ENCODE results near the gene CD80.
A peak's percentile ranks its signal among the peaks of the same experiment; 100 is the strongest.
"Not testable (repeated sequence)": the region's sequence is repeated elsewhere in the genome, so short reads cannot be mapped to it uniquely, and the experiment has no call there.

The CD80 gene

GRCh38 chr3:119559441-119559963 lies at the start of gene CD80:
Gene CD80, minus strand, starts transcription at chr3:119559614. Its CDS starts 1,886 bp downstream, at chr3:119557728.
- DNase-seq, result peak; percentile 57

- no peak for DNase-seq
These were observed 49.1 kb upstream of the CD80 start for GRCh38 chr3:119608405-119609000.

GRCh38 chr3:119604878-119605277 lies 45.5 kb upstream of the CD80 start:
- DNase-seq, result no peak

GRCh38 chr3:119602676-119603075 lies 43.3 kb upstream of the CD80 start:
- no peak for DNase-seq

GRCh38 chr3:119601154-119601553 lies 41.7 kb upstream of the CD80 start:
- no peak for DNase-seq

DNA sequence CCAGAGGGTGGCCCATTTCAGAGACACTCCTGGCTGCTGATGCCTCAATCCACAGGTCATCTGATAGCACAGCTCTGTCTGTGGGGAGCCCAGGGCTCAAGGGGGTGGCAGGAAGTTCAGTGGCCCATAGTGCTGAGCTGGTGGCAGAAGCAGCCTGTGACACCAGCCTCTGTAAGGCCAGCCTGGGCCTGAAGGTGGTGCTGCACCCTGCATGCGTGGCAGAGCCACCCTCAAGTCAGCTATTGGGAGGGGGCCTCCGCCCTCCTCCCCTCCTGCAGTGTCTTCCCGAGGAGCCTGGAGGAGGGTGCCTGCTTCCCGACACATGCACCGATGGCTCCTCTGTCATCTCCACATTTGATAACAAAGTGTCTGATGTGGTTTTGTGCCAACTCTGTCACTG lies 41.3 kb upstream of the CD80 start:
- peak; percentile 8 for DNase-seq

DNA sequence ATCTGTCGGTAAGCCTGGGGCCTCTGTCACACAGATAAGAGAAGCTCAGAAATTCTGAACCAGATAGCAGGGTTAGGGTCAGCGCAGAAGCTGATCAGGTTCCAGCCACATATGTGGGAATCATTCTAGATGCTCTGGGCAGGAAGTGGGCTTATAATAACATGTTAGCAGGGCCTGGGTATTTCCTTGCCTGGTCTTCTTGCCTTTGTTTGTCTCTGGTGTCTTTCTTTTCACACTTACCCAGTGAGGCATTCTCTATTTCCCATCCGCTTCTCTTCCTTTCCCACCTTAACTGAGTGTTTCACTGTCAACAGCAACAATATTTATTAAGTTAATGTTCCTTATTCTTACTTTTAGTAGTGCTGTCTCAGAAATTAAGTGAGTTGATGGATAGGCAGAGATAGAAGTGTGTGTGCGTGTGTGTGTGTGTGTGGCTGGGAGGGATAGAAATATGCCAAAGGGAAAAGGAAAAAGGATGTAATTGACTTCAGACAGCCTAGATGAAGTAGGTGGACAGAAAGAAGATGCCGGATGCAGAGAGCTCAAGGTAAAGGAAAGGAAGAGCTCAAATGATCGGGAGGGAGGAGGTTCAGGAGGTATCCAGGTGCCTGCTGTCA lies 40.3 kb upstream of the CD80 start:
- no peak for DNase-seq

- no peak for DNase-seq
These were observed 39.1 kb upstream of the CD80 start for GRCh38 chr3:119598410-119599098.

- no peak for DNase-seq
These were observed 38.3 kb upstream of the CD80 start, which contains the start of gene PLA1A for GRCh38 chr3:119597548-119598288. Gene PLA1A, plus strand, starts transcription at chr3:119597885. Its CDS starts 29 bp downstream, at chr3:119597914.

DNA sequence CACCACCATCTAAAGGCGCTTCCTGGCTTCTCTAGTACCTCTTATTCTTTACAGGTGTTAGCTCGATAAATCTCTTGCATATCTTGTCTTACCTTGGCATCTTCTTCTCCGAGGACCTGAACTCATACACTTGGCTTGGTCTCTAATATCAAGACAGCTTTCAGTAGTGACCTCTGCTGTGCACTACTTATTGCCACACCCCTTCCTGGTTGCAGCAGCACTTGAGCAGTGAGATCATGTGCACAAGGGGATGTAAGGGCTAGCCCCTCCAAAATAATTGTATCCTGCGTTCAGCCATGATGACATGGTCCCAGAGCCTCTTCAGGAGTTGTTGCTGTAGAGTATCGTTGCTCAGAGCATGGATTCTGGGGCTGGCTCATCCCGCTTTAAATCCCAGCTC lies 37.0 kb upstream of the CD80 start:
- DNase-seq, result no peak

- DNase-seq, result no peak
These were observed 36.4 kb upstream of the CD80 start for GRCh38 chr3:119595639-119596334.

- DNase-seq, result not testable (repeated sequence)
These were observed 35.5 kb upstream of the CD80 start for GRCh38 chr3:119594929-119595328.

GRCh38 chr3:119594066-119594465 lies 34.7 kb upstream of the CD80 start:
- no peak for DNase-seq

DNA sequence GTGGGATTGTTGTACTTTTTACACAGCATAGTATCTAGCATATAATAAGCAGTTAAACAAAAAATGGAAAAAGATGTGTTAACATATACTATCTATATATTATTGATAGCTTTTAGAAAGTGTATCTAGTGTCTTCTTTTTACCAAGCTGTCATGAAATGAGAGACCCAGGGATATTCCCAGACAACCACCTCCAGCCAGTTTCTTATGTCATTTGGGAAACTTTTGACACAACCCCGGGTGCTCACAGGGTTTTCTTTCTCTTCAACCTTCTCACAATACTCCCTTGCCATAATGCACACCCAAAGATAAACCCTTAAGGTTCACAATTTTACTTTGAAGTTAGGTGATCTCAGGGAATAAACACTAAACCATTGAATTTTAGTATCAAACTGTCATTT lies 33.4 kb upstream of the CD80 start:
- no peak for DNase-seq

DNA sequence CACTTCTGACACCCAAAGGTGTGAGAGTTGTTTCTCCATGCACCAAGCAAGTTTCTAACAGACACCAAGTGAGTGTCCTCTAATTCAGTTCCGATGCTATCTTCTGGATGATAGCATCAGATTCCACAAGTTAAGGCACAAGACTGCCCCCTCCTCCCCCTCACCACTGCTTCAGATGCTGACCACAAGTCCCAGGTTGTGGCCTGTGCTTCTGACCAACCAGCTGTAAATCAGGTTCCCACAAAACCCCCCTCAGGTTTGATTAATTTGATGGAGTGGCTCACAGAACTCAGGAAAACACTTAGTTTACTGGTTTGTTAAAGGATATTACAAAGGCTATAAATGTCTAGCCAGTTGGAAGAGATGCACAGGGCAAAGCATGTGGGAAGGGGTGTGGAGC lies 31.3 kb upstream of the CD80 start:
- DNase-seq, result no peak

DNA sequence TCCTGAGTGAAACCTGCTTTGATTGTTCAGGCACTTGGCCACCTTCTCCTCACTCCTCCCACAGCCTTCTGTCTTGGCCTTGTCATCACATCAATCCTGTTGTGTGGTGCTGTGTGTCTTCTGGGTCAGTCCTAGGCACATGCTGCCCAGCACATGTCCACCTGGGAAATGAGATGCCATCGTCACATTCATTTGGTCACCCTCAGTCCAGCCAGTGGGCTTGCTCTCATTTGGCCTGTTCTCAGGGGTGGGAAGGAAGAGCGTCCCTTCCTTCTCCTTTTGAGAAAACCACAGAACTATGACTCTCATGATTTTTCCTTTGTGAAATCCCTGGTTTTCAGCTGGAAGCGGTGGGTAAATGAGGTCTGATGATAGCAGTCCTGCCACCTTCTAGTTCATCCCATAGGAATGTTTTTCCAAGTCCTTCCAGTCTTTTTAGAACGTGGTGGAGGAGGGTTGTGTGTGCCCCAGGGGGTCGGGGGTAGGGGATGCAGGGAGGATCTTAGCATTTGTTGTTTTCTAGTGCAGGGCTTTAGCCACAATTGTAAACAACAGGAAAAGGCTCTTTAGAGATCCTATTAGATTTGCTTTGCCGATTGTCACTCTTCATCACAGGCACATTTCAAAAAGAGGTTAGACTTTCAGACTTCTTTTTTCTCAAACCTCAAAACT lies 29.8 kb upstream of the CD80 start:
- DNase-seq, result no peak

DNA sequence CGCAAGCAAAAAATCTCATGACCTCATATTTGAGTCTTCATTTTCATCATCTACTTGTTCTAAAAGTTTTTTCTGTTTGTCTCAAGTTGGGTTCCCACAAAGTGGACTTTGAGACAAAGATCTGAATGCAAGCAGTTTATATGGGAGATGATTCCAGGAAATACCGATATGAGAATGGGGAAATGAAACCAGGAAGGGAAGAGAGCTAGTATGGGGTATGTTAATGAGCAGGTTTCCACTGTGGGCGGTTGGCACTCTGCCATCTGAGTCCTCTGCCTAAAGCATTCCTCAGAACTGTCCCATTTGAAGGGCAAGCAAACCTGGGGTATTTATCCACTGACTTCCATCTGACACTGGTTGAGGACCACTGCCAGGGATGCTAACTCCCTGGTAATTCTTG lies 28.7 kb upstream of the CD80 start:
- no peak for DNase-seq

DNA sequence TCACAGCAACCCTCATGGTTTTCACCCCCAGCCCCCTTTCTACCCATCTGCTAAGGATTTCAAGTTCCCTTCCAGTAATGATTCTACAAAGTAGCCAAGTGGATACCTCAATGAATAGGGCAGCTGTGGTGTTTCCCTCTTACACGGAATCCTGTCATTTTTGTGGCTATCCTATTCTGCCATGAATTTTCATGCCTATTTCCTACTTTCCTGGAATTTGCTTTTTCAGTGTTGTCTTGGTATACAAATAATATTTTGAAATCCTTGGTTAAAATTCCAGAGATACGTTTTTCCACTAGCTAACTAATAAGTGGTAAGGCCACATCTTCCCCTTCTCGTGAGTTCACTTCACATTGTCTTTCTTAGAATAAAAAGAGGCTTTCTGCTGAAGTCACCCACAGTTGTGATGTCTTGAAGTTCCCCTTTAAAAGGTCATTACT lies 27.3 kb upstream of the CD80 start:
- DNase-seq, result no peak

- DNase-seq, result no peak
These were observed 26.6 kb upstream of the CD80 start for GRCh38 chr3:119585856-119586570.

- no peak for DNase-seq
These were observed 25.8 kb upstream of the CD80 start for GRCh38 chr3:119585208-119585607.

DNA sequence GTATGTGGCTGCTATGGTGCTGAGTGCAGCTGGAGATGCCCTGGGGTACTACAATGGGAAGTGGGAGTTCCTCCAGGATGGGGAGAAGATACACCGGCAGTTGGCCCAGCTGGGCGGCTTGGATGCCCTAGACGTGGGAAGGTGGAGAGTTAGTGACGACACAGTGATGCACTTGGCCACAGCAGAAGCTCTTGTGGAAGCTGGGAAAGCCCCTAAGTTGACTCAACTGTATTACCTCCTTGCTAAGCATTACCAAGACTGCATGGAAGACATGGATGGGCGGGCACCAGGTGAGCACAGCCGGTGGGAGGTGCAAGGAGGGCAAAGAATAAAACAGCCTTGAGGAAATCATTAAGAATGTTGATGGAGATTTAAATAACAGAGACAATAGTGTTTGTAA lies 22.8 kb upstream of the CD80 start:
- DNase-seq, result peak; percentile 11

All from CD4-positive, alpha-beta T cell treated with Interleukin-17A for 4 hours (primary cell).